ENCODE measurements around the gene NPPC. TPM values are rescaled to one million over a fixed set of nuclear protein-coding genes. Genes with fewer than 3 reads are reported as not detected.

Gene NPPC
- total RNA-seq, 1 donor from 2014 or later: not detected

GRCh38 chr2:231925303-231926179 is 655 bp downstream of the NPPC start:
- peak; percentile 85 for TF ChIP-seq CTCF (IDR thresholded peaks at IDR 0.05; ENCODE audit: insufficient read depth, low read length, severe bottlenecking)
- DNase-seq (ENCODE audit: low read depth): peak; percentile 47
- H3K27me3 ChIP-seq (ENCODE audit: control insufficient read depth, insufficient read depth, low read length): peaks cover 30% of the 10 kb centered on the region
- H3K36me3 ChIP-seq (ENCODE audit: control insufficient read depth, insufficient read depth, low read length): no peaks in the 10 kb centered on the region
- peak overlapping the region; percentile 30 for H3K4me3 ChIP-seq (ENCODE audit: low read depth, low read length)
- no peak for FAIRE-seq

DNA sequence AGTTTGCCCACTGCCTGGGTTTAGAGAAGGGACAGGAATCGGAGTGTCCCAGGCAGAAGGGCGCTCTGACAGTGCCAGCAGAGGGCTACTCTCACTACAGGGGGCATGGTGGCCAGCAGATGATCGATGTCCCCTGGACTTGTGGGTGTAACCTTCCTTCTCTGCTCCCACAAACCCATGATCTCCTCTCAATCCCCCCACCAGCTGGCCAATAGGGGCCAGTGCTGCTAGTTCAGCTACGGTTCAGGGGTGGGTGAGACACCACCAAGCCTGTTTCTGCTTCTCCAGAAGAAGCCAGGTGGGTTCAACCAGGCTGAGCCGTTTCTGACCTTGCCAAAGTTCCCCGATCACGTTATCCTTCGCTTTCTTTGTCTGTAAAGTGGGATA is 1.3 kb downstream of the NPPC start:
- FAIRE-seq (no peak), DNase-seq (ENCODE audit: low read depth) (no peak)
- Histone ChIP-seq H3K4me3 (ENCODE audit: low read depth, low read length) (no peak overlapping the region), H3K36me3 (ENCODE audit: control insufficient read depth, insufficient read depth, low read length) (no peaks in the 10 kb centered on the region), H3K27me3 (ENCODE audit: control insufficient read depth, insufficient read depth, low read length) (peaks cover 32% of the 10 kb centered on the region)
- no peak for TF ChIP-seq CTCF (IDR thresholded peaks at IDR 0.05; ENCODE audit: insufficient read depth, low read length, severe bottlenecking)

- Histone ChIP-seq H3K36me3 (ENCODE audit: control insufficient read depth, insufficient read depth, low read length) (no peaks in the 10 kb centered on the region), H3K4me3 (ENCODE audit: low read depth, low read length) (no peak overlapping the region), H3K27me3 (ENCODE audit: control insufficient read depth, insufficient read depth, low read length) (peaks cover 34% of the 10 kb centered on the region)
- no peak for FAIRE-seq
- no peak for DNase-seq (ENCODE audit: low read depth)
- no peak for TF ChIP-seq CTCF (IDR thresholded peaks at IDR 0.05; ENCODE audit: insufficient read depth, low read length, severe bottlenecking)
Observed at GRCh38 chr2:231923951-231924888, 2.0 kb downstream of the NPPC start.

DNA sequence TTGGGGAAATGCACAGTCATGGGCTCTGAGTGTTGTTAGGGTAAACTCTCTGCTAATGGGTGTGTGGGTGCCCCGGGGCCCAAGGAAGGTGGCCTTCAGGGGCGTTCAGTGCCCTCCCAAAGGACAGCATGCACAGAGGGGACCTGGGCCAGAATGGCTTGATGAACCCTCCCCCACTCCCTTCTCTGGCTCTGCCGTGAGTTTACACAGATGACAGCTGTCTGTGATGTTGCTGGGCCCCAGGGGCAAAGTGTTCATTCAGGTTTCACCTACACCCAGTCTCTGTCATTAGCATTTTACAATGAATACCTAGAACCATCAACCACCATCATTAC is 3.2 kb downstream of the NPPC start:
- Histone ChIP-seq H3K36me3 (ENCODE audit: control insufficient read depth, insufficient read depth, low read length) (no peaks in the 10 kb centered on the region), H3K4me3 (ENCODE audit: low read depth, low read length) (no peak overlapping the region), H3K27me3 (ENCODE audit: control insufficient read depth, insufficient read depth, low read length) (peaks cover 31% of the 10 kb centered on the region)
- DNase-seq (ENCODE audit: low read depth) (no peak), FAIRE-seq (no peak)
- no peak for TF ChIP-seq CTCF (IDR thresholded peaks at IDR 0.05; ENCODE audit: insufficient read depth, low read length, severe bottlenecking)

- H3K4me3 ChIP-seq (ENCODE audit: low read depth, low read length): no peak overlapping the region
- H3K36me3 ChIP-seq (ENCODE audit: control insufficient read depth, insufficient read depth, low read length): no peaks in the 10 kb centered on the region
- FAIRE-seq (no peak), DNase-seq (ENCODE audit: low read depth) (no peak)
- TF ChIP-seq CTCF (IDR thresholded peaks at IDR 0.05; ENCODE audit: insufficient read depth, low read length, severe bottlenecking): no peak
- peaks cover 27% of the 10 kb centered on the region for H3K27me3 ChIP-seq (ENCODE audit: control insufficient read depth, insufficient read depth, low read length)
Observed at GRCh38 chr2:231922311-231923009, 3.7 kb downstream of the NPPC start.
